Measurements from ENCODE around the gene MESP2. TPM values are rescaled to one million over a fixed set of nuclear protein-coding genes. Genes with fewer than 3 reads are reported as not detected.
"Not testable (repeated sequence)": the region's sequence is repeated elsewhere in the genome, so short reads cannot be mapped to it uniquely, and the experiment has no call there.

Gene MESP2
- total RNA-seq, 1 donor, result not detected

- not testable (repeated sequence) for H3K9me3 ChIP-seq (ENCODE audit: low read depth, low read length); H3K4me3 ChIP-seq (ENCODE audit: low read length); H3K27me3 ChIP-seq (ENCODE audit: insufficient read depth, low read length)
- H3K4me1 ChIP-seq (ENCODE audit: insufficient read depth, low read length), result peaks cover 29% of the 10 kb centered on the region
These were observed 6.5 kb downstream of the MESP2 start for GRCh38 chr15:89782619-89782950.

- H3K27me3 ChIP-seq (ENCODE audit: insufficient read depth, low read length), result no peaks in the 10 kb centered on the region
- peaks cover 8% of the 10 kb centered on the region for H3K9me3 ChIP-seq (ENCODE audit: low read depth, low read length)
- H3K4me1 ChIP-seq (ENCODE audit: insufficient read depth, low read length), result peaks cover 29% of the 10 kb centered on the region
These were observed 7.2 kb downstream of the MESP2 start for GRCh38 chr15:89783111-89783860.

GRCh38 chr15:89783861-89784685 is 7.9 kb downstream of the MESP2 start:
- peaks cover 29% of the 10 kb centered on the region for H3K4me1 ChIP-seq (ENCODE audit: insufficient read depth, low read length)
- H3K4me3 ChIP-seq (ENCODE audit: low read length), result no peak overlapping the region
- H3K27me3 ChIP-seq (ENCODE audit: insufficient read depth, low read length), result no peaks in the 10 kb centered on the region
- peaks cover 8% of the 10 kb centered on the region for H3K9me3 ChIP-seq (ENCODE audit: low read depth, low read length)

More at GRCh38 chr15:89783111-89783860, 7.2 kb downstream of the MESP2 start:
- no peak overlapping the region for H3K4me3 ChIP-seq (ENCODE audit: low read length)

GRCh38 chr15:89784686-89784960 is 8.5 kb downstream of the MESP2 start:
- Histone ChIP-seq H3K4me1 (ENCODE audit: insufficient read depth, low read length) (peaks cover 29% of the 10 kb centered on the region), H3K4me3 (ENCODE audit: low read length) (no peak overlapping the region), H3K9me3 (ENCODE audit: low read depth, low read length) (peaks cover 8% of the 10 kb centered on the region), H3K27me3 (ENCODE audit: insufficient read depth, low read length) (no peaks in the 10 kb centered on the region)

GRCh38 chr15:89785064-89785773 is 9.1 kb downstream of the MESP2 start:
- H3K9me3 ChIP-seq (ENCODE audit: low read depth, low read length), result peaks cover 8% of the 10 kb centered on the region
- H3K4me3 ChIP-seq (ENCODE audit: low read length), result no peak overlapping the region
- peaks cover 26% of the 10 kb centered on the region for H3K4me1 ChIP-seq (ENCODE audit: insufficient read depth, low read length)

GRCh38 chr15:89785774-89786140 is 9.6 kb downstream of the MESP2 start:
- Histone ChIP-seq H3K4me3 (ENCODE audit: low read length) (no peak overlapping the region), H3K4me1 (ENCODE audit: insufficient read depth, low read length) (peaks cover 21% of the 10 kb centered on the region), H3K27me3 (ENCODE audit: insufficient read depth, low read length) (no peaks in the 10 kb centered on the region), H3K9me3 (ENCODE audit: low read depth, low read length) (peaks cover 8% of the 10 kb centered on the region)

More at GRCh38 chr15:89785064-89785773, 9.1 kb downstream of the MESP2 start:
- H3K27me3 ChIP-seq (ENCODE audit: insufficient read depth, low read length), result no peaks in the 10 kb centered on the region

GRCh38 chr15:89787944-89788343 is 11.8 kb downstream of the MESP2 start:
- Histone ChIP-seq H3K4me1 (ENCODE audit: insufficient read depth, low read length) (no peaks in the 10 kb centered on the region), H3K9me3 (ENCODE audit: low read depth, low read length) (peaks cover 8% of the 10 kb centered on the region), H3K4me3 (ENCODE audit: low read length) (no peak overlapping the region), H3K27me3 (ENCODE audit: insufficient read depth, low read length) (no peaks in the 10 kb centered on the region)

GRCh38 chr15:89788585-89788984 is 12.5 kb downstream of the MESP2 start:
- not testable (repeated sequence) for H3K4me1 ChIP-seq (ENCODE audit: insufficient read depth, low read length); H3K4me3 ChIP-seq (ENCODE audit: low read length); H3K9me3 ChIP-seq (ENCODE audit: low read depth, low read length); H3K27me3 ChIP-seq (ENCODE audit: insufficient read depth, low read length)

- no peaks in the 10 kb centered on the region for H3K27me3 ChIP-seq (ENCODE audit: insufficient read depth, low read length)
- H3K4me3 ChIP-seq (ENCODE audit: low read length), result no peak overlapping the region
- H3K4me1 ChIP-seq (ENCODE audit: insufficient read depth, low read length), result no peaks in the 10 kb centered on the region
- H3K9me3 ChIP-seq (ENCODE audit: low read depth, low read length), result peaks cover 8% of the 10 kb centered on the region
These were observed 14.1 kb downstream of the MESP2 start for GRCh38 chr15:89790206-89790605.

- Histone ChIP-seq H3K4me1 (ENCODE audit: insufficient read depth, low read length) (no peaks in the 10 kb centered on the region), H3K9me3 (ENCODE audit: low read depth, low read length) (peaks cover 8% of the 10 kb centered on the region), H3K27me3 (ENCODE audit: insufficient read depth, low read length) (no peaks in the 10 kb centered on the region), H3K4me3 (ENCODE audit: low read length) (no peak overlapping the region)
These were observed 14.5 kb downstream of the MESP2 start for GRCh38 chr15:89790661-89791060.

- Histone ChIP-seq H3K4me3 (ENCODE audit: low read length) (no peak overlapping the region), H3K9me3 (ENCODE audit: low read depth, low read length) (peaks cover 8% of the 10 kb centered on the region), H3K27me3 (ENCODE audit: insufficient read depth, low read length) (no peaks in the 10 kb centered on the region), H3K4me1 (ENCODE audit: insufficient read depth, low read length) (no peaks in the 10 kb centered on the region)
These were observed 16.1 kb downstream of the MESP2 start for GRCh38 chr15:89792106-89792805.

GRCh38 chr15:89794627-89795241 is 18.6 kb downstream of the MESP2 start:
- no peaks in the 10 kb centered on the region for H3K9me3 ChIP-seq (ENCODE audit: low read depth, low read length)
- no peak overlapping the region for H3K4me3 ChIP-seq (ENCODE audit: low read length)
- H3K27me3 ChIP-seq (ENCODE audit: insufficient read depth, low read length), result no peaks in the 10 kb centered on the region
- H3K4me1 ChIP-seq (ENCODE audit: insufficient read depth, low read length), result no peaks in the 10 kb centered on the region

GRCh38 chr15:89795996-89796395 is 19.9 kb downstream of the MESP2 start:
- Histone ChIP-seq H3K4me1 (ENCODE audit: insufficient read depth, low read length) (no peaks in the 10 kb centered on the region), H3K4me3 (ENCODE audit: low read length) (no peak overlapping the region), H3K27me3 (ENCODE audit: insufficient read depth, low read length) (no peaks in the 10 kb centered on the region), H3K9me3 (ENCODE audit: low read depth, low read length) (no peaks in the 10 kb centered on the region)

GRCh38 chr15:89797678-89798201 is 21.6 kb downstream of the MESP2 start:
- Histone ChIP-seq H3K9me3 (ENCODE audit: low read depth, low read length) (no peaks in the 10 kb centered on the region), H3K4me1 (ENCODE audit: insufficient read depth, low read length) (no peaks in the 10 kb centered on the region), H3K4me3 (ENCODE audit: low read length) (no peak overlapping the region), H3K27me3 (ENCODE audit: insufficient read depth, low read length) (no peaks in the 10 kb centered on the region)

All from mononuclear cell (primary cell).